Fibroblast of gingiva (primary cell): Measurements from ENCODE around the gene WWOX.

ENCODE experiments used
- DNase-seq: peaks from one replicate; pipeline ENCODE4 v3.0.0-alpha.2; 2011; ENCODE audit warnings: low read depth

The WWOX gene

DNA sequence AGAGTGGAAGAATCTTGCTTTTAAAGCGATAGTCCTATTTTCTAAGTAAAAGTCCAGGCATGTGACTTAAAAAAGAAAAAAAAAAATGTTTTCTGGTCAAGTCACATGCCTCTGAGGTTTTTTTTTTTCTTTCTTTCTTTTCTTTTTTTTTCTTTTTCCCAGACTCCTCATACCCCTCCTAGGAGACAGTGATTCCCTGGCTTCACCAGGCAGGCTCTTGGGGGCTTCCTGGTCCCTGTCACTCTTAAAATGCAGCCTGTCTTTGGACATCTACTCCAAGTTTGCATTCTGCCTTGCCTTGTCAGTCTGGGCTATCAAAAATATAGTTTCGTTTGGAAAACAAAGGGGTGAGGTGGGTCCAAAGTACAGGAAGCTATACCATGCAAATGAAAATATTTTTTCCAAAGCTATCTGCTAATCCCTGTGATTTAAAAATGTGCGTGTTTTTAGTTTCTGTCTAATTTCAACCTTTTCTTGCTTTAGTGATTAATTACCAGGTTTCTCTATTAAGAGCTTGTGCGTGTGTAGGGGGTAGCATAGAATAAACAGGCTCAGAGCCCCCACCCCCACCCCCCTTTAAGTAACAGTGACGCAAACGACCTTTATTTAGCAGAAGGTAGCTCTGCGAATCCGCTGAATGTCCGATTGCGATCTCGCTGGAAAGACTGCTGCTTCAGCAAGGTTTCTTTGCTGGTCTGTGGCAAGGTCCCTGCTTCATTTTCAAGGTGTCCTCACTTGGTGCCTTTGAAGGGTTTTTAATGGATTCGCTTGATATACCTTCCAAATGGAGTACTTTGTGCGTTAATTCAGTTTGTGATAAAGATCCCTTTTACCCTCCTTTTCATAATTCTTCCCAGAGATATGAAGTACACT lies 510.2 kb downstream of the WWOX start:
- DNase-seq: no peak

DNA sequence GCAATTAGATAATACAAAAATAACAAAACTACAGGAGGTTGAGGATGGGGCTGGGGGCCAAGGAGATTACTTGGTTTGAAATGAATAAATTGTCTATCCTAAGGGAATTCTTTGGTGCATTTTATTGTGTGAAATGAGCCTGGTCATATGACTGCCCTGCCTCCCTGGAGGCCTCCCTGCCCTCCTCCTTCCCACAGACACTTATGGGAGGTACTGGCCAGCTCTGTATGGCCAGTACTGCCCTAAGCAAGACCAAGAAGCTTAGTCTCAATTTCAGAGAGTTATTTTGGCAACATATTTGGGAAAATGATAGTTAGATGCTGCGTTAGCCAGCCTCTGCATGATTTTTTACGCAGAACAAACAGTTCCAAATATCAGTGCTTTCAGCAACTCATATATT lies 511.9 kb downstream of the WWOX start:
- DNase-seq: no peak

GRCh38 chr16:78619811-78620210 lies 520.4 kb downstream of the WWOX start:
- no peak for DNase-seq

DNA sequence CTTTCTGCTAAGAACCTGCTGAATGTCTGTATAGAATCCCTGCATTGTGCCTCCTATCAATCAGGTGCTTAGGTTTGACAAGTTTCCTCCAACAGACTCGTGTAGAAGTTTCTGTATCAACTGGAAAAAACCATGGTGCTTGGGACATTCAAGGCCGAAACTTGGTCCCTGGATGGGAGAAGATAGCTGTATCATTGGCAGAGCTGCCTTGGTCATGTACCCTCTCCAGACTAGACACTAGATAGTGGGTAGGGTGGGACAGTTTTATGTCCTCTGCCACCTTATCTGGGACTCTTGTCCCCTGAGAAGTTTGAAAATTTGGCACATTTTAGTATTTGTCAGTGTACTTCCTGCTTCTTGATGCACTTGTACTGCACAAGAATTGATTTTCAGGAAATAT lies 520.8 kb downstream of the WWOX start:
- no peak for DNase-seq

- no peak for DNase-seq
These were observed 524.3 kb downstream of the WWOX start for GRCh38 chr16:78623796-78624195.

DNA sequence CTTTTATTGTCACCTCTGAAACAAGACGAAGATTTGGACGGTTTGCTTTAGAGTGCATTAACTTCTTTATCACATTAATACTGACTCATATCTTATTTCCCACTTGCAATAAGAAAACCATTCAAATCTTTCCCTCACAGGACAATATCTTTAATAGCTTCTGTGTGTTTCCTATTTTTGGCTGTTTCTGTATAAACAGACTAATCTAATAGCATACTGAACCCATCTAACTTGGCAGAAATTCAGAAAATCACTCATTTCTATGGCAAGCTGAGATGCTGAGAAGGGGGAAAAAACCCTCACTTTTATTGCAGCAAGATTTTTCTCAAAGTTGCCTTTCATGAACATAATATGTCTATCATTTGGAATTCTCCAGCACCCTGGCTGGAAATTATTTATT lies 524.9 kb downstream of the WWOX start:
- no peak for DNase-seq

DNA sequence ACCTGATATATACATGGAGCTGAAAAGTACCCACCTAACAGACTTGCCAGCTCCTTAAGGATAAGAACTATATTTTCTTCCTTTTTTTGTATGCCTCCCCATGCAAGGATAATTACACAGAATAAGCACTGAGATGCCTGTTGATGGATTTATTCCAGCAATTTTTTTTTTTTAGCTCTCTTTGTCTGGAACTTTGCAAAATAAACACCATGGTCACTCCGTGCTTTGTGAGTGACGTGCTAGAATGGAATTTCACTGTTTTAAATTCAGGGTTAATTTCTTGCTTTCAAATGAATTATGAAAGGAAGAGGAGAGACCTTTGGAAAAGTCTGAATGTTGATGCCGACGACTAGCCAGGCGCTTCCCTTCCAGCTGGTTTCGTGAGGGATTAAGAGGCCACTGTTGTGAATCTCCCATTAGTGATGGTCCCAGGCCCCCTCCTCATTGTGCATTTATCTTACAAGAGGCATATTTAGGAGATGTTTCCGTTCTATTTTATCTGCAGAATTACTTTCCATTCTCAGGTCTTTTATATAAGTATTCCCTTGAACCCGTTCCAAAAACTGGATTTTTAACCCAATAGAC lies 529.1 kb downstream of the WWOX start:
- no peak for DNase-seq

GRCh38 chr16:78629173-78629572 lies 529.7 kb downstream of the WWOX start:
- no peak for DNase-seq

DNA sequence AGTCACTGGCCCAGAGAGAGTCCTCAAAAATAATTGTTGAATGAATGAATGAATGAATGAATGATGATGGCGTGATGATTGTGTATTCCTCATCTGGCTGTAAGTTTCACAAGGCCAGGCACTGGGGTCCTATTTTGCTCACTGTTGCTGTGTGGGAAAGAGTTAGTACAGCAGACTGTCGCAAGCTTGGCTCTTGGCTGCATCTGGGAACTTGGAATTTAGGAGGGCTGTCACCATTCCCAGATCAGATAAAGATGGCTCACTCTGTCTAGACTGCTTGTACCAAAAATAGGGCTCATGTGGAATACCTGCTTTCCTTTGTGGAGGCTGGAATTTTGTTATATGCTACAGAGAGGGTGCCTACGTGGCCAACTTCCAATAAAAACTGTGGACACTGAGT lies 530.6 kb downstream of the WWOX start:
- DNase-seq: no peak

GRCh38 chr16:78633551-78633950 lies 534.1 kb downstream of the WWOX start:
- no peak for DNase-seq

DNA sequence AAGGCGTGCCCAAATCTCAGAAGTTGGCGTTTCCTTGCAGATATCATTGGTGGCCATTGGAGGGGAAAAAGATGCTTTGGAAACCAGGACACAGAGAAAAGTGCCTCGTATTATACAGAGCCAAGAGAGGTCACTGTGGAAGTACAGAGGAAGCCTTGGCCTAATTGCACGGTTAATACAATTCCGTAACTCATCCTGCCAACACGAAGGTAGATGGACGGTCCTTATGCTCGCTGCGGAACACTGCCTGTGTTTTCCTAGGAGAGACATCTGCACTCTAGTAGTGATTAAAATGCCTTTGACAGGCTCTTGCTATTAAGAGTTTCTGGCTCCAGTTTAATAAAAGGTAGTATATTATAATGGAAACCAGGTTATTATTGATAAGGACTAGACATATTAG lies 536.4 kb downstream of the WWOX start:
- DNase-seq: no peak

DNA sequence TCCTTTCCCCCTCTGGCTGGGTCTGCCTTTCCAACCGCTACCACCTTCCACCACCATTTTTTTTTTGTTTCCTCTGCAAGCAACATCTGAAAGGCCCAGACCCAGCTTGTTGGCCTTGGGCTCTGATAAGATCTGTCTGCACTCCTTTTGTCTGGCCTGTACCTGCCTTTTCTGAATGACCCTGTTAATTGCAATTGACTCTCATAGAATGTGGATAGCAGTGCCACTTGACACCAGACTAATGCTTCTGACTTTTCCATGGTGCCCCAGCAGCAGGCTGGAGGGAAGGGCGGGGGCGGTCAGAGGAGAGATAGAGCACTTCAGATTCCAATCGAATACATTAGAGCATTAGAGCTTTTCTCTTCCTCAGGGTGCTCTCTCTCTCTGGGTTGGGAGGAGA lies 538.9 kb downstream of the WWOX start:
- DNase-seq: no peak

GRCh38 chr16:78639775-78640174 lies 540.3 kb downstream of the WWOX start:
- no peak for DNase-seq

DNA sequence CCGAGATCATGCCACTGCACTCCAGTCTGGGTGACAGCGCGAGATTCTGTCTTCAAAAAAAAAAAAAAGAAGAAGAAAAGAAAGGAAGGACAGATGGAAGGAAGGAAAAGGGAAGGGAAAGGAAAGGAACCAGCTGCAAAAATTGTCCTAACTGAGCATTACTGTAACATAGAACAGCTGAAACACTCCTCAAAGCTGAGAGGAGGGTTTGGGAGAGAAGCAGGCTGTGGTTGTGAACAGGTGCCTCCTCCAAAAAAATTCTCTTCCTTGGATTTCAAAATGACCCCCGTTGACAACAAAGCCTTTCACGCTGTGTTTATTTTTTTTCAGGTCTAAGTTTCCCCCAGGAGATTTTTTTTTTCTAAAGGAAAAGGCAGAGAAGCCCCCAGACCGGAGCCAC lies 541.4 kb downstream of the WWOX start:
- DNase-seq: no peak

- DNase-seq: no peak
These were observed 542.0 kb downstream of the WWOX start for GRCh38 chr16:78641433-78641832.

GRCh38 chr16:78642621-78643285 lies 543.3 kb downstream of the WWOX start:
- no peak for DNase-seq

DNA sequence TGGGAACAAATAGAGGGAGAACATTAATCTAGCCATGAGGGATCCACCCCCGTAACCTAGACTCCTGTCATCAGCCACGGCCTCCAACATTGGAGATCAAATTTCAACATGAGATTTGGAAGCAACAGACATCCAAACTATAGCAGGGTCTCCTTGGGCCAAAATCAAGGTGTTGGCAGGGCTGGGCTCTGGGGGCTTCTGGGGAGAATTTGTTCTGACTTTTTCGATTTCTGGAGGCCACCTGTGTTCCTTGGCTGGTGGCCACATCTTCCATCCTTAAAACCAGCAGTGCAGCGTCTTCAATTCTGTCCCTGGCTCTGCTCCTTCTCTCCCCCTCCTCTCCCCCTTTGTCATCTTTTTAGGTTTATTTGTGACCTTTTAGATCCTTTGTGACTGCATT lies 546.2 kb downstream of the WWOX start:
- no peak for DNase-seq

GRCh38 chr16:78647019-78647418 lies 547.6 kb downstream of the WWOX start:
- no peak for DNase-seq

DNA sequence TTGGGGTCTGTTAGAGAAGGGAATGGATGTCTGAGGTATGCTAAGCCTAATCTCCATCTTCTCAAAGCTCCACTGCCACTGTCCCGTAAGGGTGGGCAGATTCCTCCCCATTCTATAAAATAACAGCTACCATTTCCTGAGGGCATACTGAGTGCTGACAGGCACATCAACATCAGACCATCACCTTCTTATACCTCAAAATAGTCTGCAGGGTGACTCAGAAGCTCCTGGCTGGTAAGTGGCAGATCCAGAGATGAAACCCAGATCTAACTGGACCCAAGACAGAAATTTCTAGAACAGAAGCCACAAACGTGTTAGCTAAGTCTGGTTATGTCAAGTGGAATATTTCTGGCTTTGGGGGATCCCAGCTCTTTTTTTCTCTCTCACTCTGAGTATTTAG lies 548.0 kb downstream of the WWOX start:
- no peak for DNase-seq

DNA sequence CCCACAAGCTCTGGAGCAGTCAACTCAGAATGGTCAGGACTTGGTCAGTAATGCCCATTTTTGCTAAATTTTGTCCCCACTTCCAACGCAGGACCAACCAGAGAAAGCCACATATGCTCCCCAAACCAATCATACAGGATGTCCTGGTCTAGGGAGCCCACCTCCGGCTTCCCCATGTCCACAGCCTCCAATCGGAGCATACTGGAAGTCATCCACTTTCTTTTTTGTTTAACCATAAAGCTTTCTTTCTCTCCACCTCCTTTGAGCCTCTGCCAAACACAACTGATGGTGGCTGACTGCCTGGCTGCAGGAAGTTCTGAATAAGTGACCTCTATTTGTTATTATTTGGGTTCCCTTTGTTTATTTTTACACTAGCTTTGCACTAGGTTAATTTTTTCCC lies 549.1 kb downstream of the WWOX start:
- DNase-seq: no peak

- no peak for DNase-seq
These were observed 551.1 kb downstream of the WWOX start for GRCh38 chr16:78650339-78651074.

- no peak for DNase-seq
These were observed 555.5 kb downstream of the WWOX start for GRCh38 chr16:78654929-78655328.
